GM10248 (cell line): ENCODE data around the gene C3orf85.
"Not testable (repeated sequence)": the region's sequence is repeated elsewhere in the genome, so short reads cannot be mapped to it uniquely, and the experiment has no call there.

ENCODE experiments used
- CTCF ChIA-PET: fragments of 300-600 bp; sonication (Branson Sonifier 250); formaldehyde crosslinking; extraction: SDS; loops from one replicate; lab custom pipeline; 2021; ENCODE audit warnings: antibody characterized with exemption; lab: Yijun Ruan, JAX
- POLR2A ChIA-PET: fragments of 350-650 bp; sonication (Branson Sonifier 250); formaldehyde crosslinking; extraction: SDS; loops from one replicate; lab custom pipeline; 2020; ENCODE audit warnings: antibody characterized with exemption; lab: Yijun Ruan, JAX
- DNase-seq: peaks from one replicate; pipeline ENCODE4 v3.0.0; 2012; ENCODE audit errors: extremely low spot score
- CTCF ChIP-seq: IDR thresholded peaks from 2 replicates; pipeline ENCODE4 v1.5.1; 2012; ENCODE audit warnings: mild to moderate bottlenecking, low read depth; ENCODE audit errors: extremely low read depth, missing control alignments, control extremely low read depth

Gene C3orf85

GRCh38 chr3:109118584-109118983, 17.9 kb upstream of the C3orf85 start:
- ChIA-PET POLR2A (no interaction called here), CTCF (no interaction called here)
- no peak for TF ChIP-seq CTCF
- no peak for DNase-seq

GRCh38 chr3:109122690-109123089, 13.8 kb upstream of the C3orf85 start:
- CTCF ChIA-PET: interaction anchor here (1.4 kb wide), 1 partner anchor 10 kb away, joined by 4 read pairs; no protein-coding TSS in a partner anchor
- no peak for TF ChIP-seq CTCF
- no peak for DNase-seq
- POLR2A ChIA-PET: no interaction called here

- CTCF ChIA-PET: no interaction called here
- DNase-seq: no peak
- POLR2A ChIA-PET: no interaction called here
- TF ChIP-seq CTCF: no peak
Measured at GRCh38 chr3:109125902-109126301, 10.6 kb upstream of the C3orf85 start.

GRCh38 chr3:109127553-109127952, 9.0 kb upstream of the C3orf85 start:
- TF ChIP-seq CTCF: no peak
- ChIA-PET CTCF (no interaction called here), POLR2A (no interaction called here)
- no peak for DNase-seq

GRCh38 chr3:109131276-109131675, 5.2 kb upstream of the C3orf85 start:
- no peak for DNase-seq
- no peak for TF ChIP-seq CTCF
- ChIA-PET POLR2A (no interaction called here), CTCF (no interaction called here)

- no peak for DNase-seq
- CTCF ChIA-PET: interaction anchor here (1.1 to 1.8 kb wide), 2 partner anchors 10 to 19 kb away, joined by 3 to 4 read pairs; no protein-coding TSS in a partner anchor
- POLR2A ChIA-PET: no interaction called here
Measured at GRCh38 chr3:109132801-109133473, 3.6 kb upstream of the C3orf85 start.

GRCh38 chr3:109133474-109133816, 3.1 kb upstream of the C3orf85 start:
- CTCF ChIA-PET: interaction anchor here (1.8 kb wide), 1 partner anchor 11 kb away, joined by 4 read pairs; no protein-coding TSS in a partner anchor
- POLR2A ChIA-PET, DNase-seq: not testable (repeated sequence)

More at GRCh38 chr3:109132801-109133473, 3.6 kb upstream of the C3orf85 start:
- no peak for TF ChIP-seq CTCF
